GM23248 (cell line): ENCODE results near the gene ACIN1.

Experiments
- EZH2 ChIP-seq: fragments of 200-600 bp; sonication (generic); IDR thresholded peaks from 2 replicates; pipeline ENCODE4 v1.6.1; 2018; ENCODE audit warnings: antibody characterized with exemption, mild to moderate bottlenecking; ENCODE audit not compliant: insufficient read depth, poor library complexity, severe bottlenecking
- EZH2phosphoT487 ChIP-seq: fragments of 200-600 bp; sonication (generic); IDR thresholded peaks from 2 replicates; pipeline ENCODE4 v1.6.1; 2018; ENCODE audit warnings: antibody characterized with exemption, moderate library complexity, mild to moderate bottlenecking, low read depth; ENCODE audit not compliant: insufficient read depth

- no peak for TF ChIP-seq EZH2
- no peak for TF ChIP-seq EZH2phosphoT487
Measured at GRCh38 chr14:23013054-23013748, 81.7 kb downstream of the ACIN1 start.
